ENCODE data around the gene NDUFAF8.

- TF ChIP-seq KDM1A (IDR thresholded peaks at IDR 0.05; ENCODE audit: low read depth): no peak
- no peak for TF ChIP-seq CHD2 (IDR thresholded peaks at IDR 0.05; ENCODE audit: low read length, partially characterized antibody)
- TF ChIP-seq BHLHE40 (IDR thresholded peaks at IDR 0.05; ENCODE audit: low read depth, low read length): no peak
- TF ChIP-seq CTCF (IDR thresholded peaks at IDR 0.05): no peak
- no peak for TF ChIP-seq EHMT2 (IDR thresholded peaks at IDR 0.05; ENCODE audit: low read depth)
- no peak for TF ChIP-seq REST (IDR thresholded peaks at IDR 0.05)
- TF ChIP-seq PHF8 (IDR thresholded peaks at IDR 0.05; ENCODE audit: borderline replicate concordance, low read depth): no peak
- TF ChIP-seq POLR2A (IDR thresholded peaks at IDR 0.05; ENCODE audit: low read length): no peak
- no peak for TF ChIP-seq POLR2AphosphoS2 (conservative IDR thresholded peaks at IDR 0.05; ENCODE audit: low read length)
- TF ChIP-seq RCOR1 (IDR thresholded peaks at IDR 0.05; ENCODE audit: low read depth, low read length): no peak
- TF ChIP-seq JUNB (IDR thresholded peaks at IDR 0.05): no peak
- no peak for TF ChIP-seq MAX (IDR thresholded peaks at IDR 0.05)
- TF ChIP-seq ESRRA (IDR thresholded peaks at IDR 0.05; ENCODE audit: borderline replicate concordance, low read length): no peak
These were observed 47.5 kb upstream of the NDUFAF8 start for GRCh38 chr17:81191646-81192045.
